ENCODE data around the gene SPTLC1. TPM values are rescaled to one million over a fixed set of nuclear protein-coding genes. Genes with fewer than 3 reads are reported as not detected.
"Not testable (repeated sequence)": the region's sequence is repeated elsewhere in the genome, so short reads cannot be mapped to it uniquely, and the experiment has no call there.

SPTLC1 gene
- total and polyA plus RNA-seq, 2 donors (not counting 1 experiment from before 2014, with no cell fraction given): 26.6 to 53.5 TPM

DNA sequence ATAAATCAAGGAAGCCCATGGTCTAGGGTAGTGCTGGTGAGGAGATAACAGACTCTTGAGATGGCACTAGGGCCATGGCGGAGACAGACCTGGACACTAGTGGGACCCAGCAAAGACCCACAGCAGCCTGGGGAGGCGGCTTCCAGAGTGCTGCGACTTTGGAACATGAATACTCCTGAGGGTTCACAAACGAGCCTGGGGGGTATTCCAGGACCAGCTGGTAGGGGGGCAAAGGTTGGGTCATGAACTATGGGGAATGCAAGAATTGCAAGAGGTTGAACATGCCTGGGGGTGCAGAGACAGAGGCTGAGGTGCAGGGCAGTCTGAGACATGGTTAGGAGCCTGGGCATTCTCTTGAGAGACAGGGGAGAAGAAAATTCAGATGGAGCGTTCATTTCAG lies 43.8 kb upstream of the SPTLC1 start:
- Histone ChIP-seq H2AFZ (ENCODE audit: insufficient read depth, low read depth, low read length, poor library complexity, severe bottlenecking) (no peak overlapping the region), H3K9me3 (ENCODE audit: control extremely low read depth in 1 of 3, control insufficient read depth in 2 of 3, insufficient read depth in 1 of 3, low read length in 2 of 3) (peaks cover 0 to 7% (median 0%) of the 10 kb centered on the region in 3 donors), H3K27me3 (replicated peaks in 1 of 4; ENCODE audit: control extremely low read depth in 1 of 4, control insufficient read depth in 3 of 4, insufficient read depth in 4 of 4, low read length in 3 of 4) (peaks cover 0 to 9% (median 0%) of the 10 kb centered on the region in 4 experiments), H3K9ac (ENCODE audit: low read length) (no peak overlapping the region), H3K79me2 (ENCODE audit: control insufficient read depth, insufficient read depth, low read length) (no peaks in the 10 kb centered on the region), H3K4me2 (replicated peaks; ENCODE audit: low read depth, low read length, poor library complexity, severe bottlenecking) (no peak overlapping the region), H3K27ac (ENCODE audit: low read length in 2 of 2) (no peak overlapping the region), H3K36me3 (replicated peaks in 1 of 2; ENCODE audit: control extremely low read depth in 1 of 2, control insufficient read depth in 1 of 2, extremely low read depth in 1 of 2, insufficient read depth in 2 of 2, low read length in 1 of 2) (no peaks in the 10 kb centered on the region), H3K4me1 (ENCODE audit: control insufficient read depth in 2 of 2, insufficient read depth in 2 of 2, low read length in 2 of 2) (no peaks in the 10 kb centered on the region), H4K20me1 (ENCODE audit: control insufficient read depth, insufficient read depth, low read length, poor library complexity, severe bottlenecking) (no peaks in the 10 kb centered on the region), H3K4me3 (ENCODE audit: control extremely low read depth in 1 of 5, extremely low read depth in 1 of 5, insufficient read depth in 1 of 5, low read depth in 2 of 5, low read length in 4 of 5) (no peak overlapping the region)
- ATAC-seq (ENCODE audit: low read depth): no peak
- WGBS (ENCODE audit: insufficient coverage): 91% methylated on average over 4 of the region's 5 CpGs
- Mint-ChIP-seq H3K4me1 (no peaks in the 10 kb centered on the region), H3K4me3 (no peak overlapping the region), H3K27me3 (peaks cover 35% of the 10 kb centered on the region), H3K27ac (no peak overlapping the region), H3K9me3 (ENCODE audit: insufficient read depth) (peaks cover under 1% of the 10 kb centered on the region)
- intact Hi-C loops (cut with micrococcal nuclease): no loop called here
- DNase-seq: no peak
- CTCF ChIA-PET: interaction anchor here (0.9 kb wide), 1 partner anchor 20 kb away, joined by 3 read pairs; no protein-coding TSS in a partner anchor
- no peak for TF ChIP-seq EZH2 (IDR thresholded peaks at IDR 0.05; ENCODE audit: borderline replicate concordance, insufficient read depth, low read depth, low read length, poor library complexity, severe bottlenecking)
- TF ChIP-seq, protein P1, sequence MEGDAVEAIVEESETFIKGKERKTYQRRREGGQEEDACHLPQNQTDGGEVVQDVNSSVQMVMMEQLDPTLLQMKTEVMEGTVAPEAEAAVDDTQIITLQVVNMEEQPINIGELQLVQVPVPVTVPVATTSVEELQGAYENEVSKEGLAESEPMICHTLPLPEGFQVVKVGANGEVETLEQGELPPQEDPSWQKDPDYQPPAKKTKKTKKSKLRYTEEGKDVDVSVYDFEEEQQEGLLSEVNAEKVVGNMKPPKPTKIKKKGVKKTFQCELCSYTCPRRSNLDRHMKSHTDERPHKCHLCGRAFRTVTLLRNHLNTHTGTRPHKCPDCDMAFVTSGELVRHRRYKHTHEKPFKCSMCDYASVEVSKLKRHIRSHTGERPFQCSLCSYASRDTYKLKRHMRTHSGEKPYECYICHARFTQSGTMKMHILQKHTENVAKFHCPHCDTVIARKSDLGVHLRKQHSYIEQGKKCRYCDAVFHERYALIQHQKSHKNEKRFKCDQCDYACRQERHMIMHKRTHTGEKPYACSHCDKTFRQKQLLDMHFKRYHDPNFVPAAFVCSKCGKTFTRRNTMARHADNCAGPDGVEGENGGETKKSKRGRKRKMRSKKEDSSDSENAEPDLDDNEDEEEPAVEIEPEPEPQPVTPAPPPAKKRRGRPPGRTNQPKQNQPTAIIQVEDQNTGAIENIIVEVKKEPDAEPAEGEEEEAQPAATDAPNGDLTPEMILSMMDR (IDR thresholded peaks at IDR 0.05): no peak
- POLR2A ChIA-PET: no interaction called here

DNA sequence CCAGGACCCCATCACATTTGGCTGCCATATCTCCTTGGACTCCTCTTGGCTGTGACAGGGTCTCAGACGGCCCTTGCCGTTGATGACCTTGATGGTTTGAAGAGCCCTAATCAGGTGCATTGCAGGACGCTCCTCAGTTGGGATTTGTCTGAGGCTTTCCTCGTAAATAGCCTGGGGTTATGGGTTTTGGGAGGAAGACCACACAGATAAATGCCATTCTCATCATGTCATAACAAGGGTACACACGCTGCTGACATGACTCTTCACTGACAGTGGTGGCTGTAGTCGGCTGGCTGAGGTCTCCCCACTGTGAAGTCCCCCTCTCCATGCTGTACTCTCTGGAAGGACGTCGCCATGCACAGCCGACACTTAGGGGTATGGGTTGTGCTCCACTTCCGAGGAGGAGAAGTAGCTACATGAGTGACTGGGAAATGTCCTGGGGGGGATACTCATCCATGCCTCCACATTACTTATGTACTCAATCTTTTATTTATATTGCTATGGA lies 42.9 kb upstream of the SPTLC1 start:
- Mint-ChIP-seq H3K4me1 (no peaks in the 10 kb centered on the region), H3K27ac (no peak overlapping the region), H3K27me3 (peaks cover 35% of the 10 kb centered on the region), H3K9me3 (ENCODE audit: insufficient read depth) (no peaks in the 10 kb centered on the region), H3K4me3 (no peak overlapping the region)
- 91% methylated on average over 4 of the region's 10 CpGs for WGBS (ENCODE audit: insufficient coverage)
- intact Hi-C loops (cut with micrococcal nuclease): no loop called here
- Histone ChIP-seq H3K4me3 (ENCODE audit: control extremely low read depth in 1 of 5, extremely low read depth in 1 of 5, insufficient read depth in 1 of 5, low read depth in 2 of 5, low read length in 4 of 5) (no peak overlapping the region), H2AFZ (ENCODE audit: insufficient read depth, low read depth, low read length, poor library complexity, severe bottlenecking) (no peak overlapping the region), H4K20me1 (ENCODE audit: control insufficient read depth, insufficient read depth, low read length, poor library complexity, severe bottlenecking) (no peaks in the 10 kb centered on the region), H3K9me3 (ENCODE audit: control extremely low read depth in 1 of 3, control insufficient read depth in 2 of 3, insufficient read depth in 1 of 3, low read length in 2 of 3) (peaks cover 0 to 4% (median 0%) of the 10 kb centered on the region in 3 donors), H3K27ac (ENCODE audit: low read length in 2 of 2) (no peak overlapping the region), H3K36me3 (replicated peaks in 1 of 2; ENCODE audit: control extremely low read depth in 1 of 2, control insufficient read depth in 1 of 2, extremely low read depth in 1 of 2, insufficient read depth in 2 of 2, low read length in 1 of 2) (no peaks in the 10 kb centered on the region), H3K4me1 (ENCODE audit: control insufficient read depth in 2 of 2, insufficient read depth in 2 of 2, low read length in 2 of 2) (no peaks in the 10 kb centered on the region), H3K4me2 (replicated peaks; ENCODE audit: low read depth, low read length, poor library complexity, severe bottlenecking) (no peak overlapping the region), H3K27me3 (replicated peaks in 1 of 4; ENCODE audit: control extremely low read depth in 1 of 4, control insufficient read depth in 3 of 4, insufficient read depth in 4 of 4, low read length in 3 of 4) (peaks cover 0 to 9% (median 0%) of the 10 kb centered on the region in 4 experiments), H3K9ac (ENCODE audit: low read length) (no peak overlapping the region), H3K79me2 (ENCODE audit: control insufficient read depth, insufficient read depth, low read length) (no peaks in the 10 kb centered on the region)
- TF ChIP-seq, protein P1 (IDR thresholded peaks at IDR 0.05): no peak
- TF ChIP-seq EZH2 (IDR thresholded peaks at IDR 0.05; ENCODE audit: borderline replicate concordance, insufficient read depth, low read depth, low read length, poor library complexity, severe bottlenecking): no peak
- POLR2A ChIA-PET: no interaction called here
- DNase-seq (no peak), ATAC-seq (ENCODE audit: low read depth) (no peak)
- CTCF ChIA-PET: no interaction called here

DNA sequence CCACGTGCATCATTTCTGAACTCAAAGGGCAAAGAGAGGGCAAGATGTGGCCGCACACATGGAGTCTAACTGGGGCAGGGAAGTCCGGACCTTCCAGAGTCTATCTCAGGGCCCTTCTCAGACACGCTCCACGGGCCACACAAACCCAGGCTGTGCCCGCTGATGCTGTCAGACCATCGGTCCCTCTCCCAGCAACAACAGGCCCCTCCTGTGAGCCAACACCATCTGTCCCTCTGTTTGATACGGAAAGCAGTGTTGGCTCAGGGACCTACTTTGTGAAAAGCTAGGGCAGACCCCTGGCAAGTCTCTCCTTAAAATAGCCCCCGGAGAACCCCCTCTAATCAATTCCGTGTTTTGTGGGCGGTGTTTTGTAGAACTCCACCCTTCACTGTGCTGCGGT lies 40.5 kb upstream of the SPTLC1 start:
- H3K79me2 ChIP-seq (ENCODE audit: control insufficient read depth, insufficient read depth, low read length); H3K4me2 ChIP-seq (replicated peaks; ENCODE audit: low read depth, low read length, poor library complexity, severe bottlenecking); H3K4me3 ChIP-seq (ENCODE audit: control extremely low read depth in 1 of 5, extremely low read depth in 1 of 5, insufficient read depth in 1 of 5, low read depth in 2 of 5, low read length in 4 of 5); CTCF ChIA-PET; H3K9ac ChIP-seq (ENCODE audit: low read length); ATAC-seq (ENCODE audit: low read depth); DNase-seq; H3K9me3 ChIP-seq (ENCODE audit: control extremely low read depth in 1 of 3, control insufficient read depth in 2 of 3, insufficient read depth in 1 of 3, low read length in 2 of 3); H3K27ac ChIP-seq (ENCODE audit: low read length in 2 of 2); H3K36me3 ChIP-seq (replicated peaks in 1 of 2; ENCODE audit: control extremely low read depth in 1 of 2, control insufficient read depth in 1 of 2, extremely low read depth in 1 of 2, insufficient read depth in 2 of 2, low read length in 1 of 2); H2AFZ ChIP-seq (ENCODE audit: insufficient read depth, low read depth, low read length, poor library complexity, severe bottlenecking); H3K27me3 ChIP-seq (replicated peaks in 1 of 4; ENCODE audit: control extremely low read depth in 1 of 4, control insufficient read depth in 3 of 4, insufficient read depth in 4 of 4, low read length in 3 of 4); H3K4me1 ChIP-seq (ENCODE audit: control insufficient read depth in 2 of 2, insufficient read depth in 2 of 2, low read length in 2 of 2); H3K4me1 Mint-ChIP-seq; H3K4me3 Mint-ChIP-seq; H3K27ac Mint-ChIP-seq; intact Hi-C loops (cut with micrococcal nuclease); POLR2A ChIA-PET; H3K9me3 Mint-ChIP-seq (ENCODE audit: insufficient read depth); H4K20me1 ChIP-seq (ENCODE audit: control insufficient read depth, insufficient read depth, low read length, poor library complexity, severe bottlenecking): not testable (repeated sequence)
- peaks cover 32% of the 10 kb centered on the region for H3K27me3 Mint-ChIP-seq
- WGBS (ENCODE audit: insufficient coverage): 87% methylated on average over 12 of the region's 12 CpGs
